H54 (cell line): ENCODE measurements around the gene CKB.

Source experiments
- DNase-seq: peaks from one replicate; pipeline ENCODE4 v3.0.0; 2011; ENCODE audit warnings: low spot score, mixed read lengths; ENCODE audit not compliant: insufficient read length
- FAIRE-seq: peaks from 3 replicates; lab custom pipeline; 2011; peaks lifted over from hg19 to GRCh38; lab: Jason Lieb, UNC
- POLR2A ChIP-seq: IDR thresholded peaks from 2 replicates; pipeline ENCODE4 v1.6.1; 2011; ENCODE audit warnings: low read depth, mild to moderate bottlenecking, low read length

CKB gene

GRCh38 chr14:103509864-103510723 lies 12.5 kb downstream of the CKB start:
- no peak for FAIRE-seq

GRCh38 chr14:103508521-103509329 lies 13.9 kb downstream of the CKB start:
- no peak for FAIRE-seq
- no peak for DNase-seq
- TF ChIP-seq POLR2A, result no peak

More at GRCh38 chr14:103509864-103510723, 12.5 kb downstream of the CKB start:
- no peak for DNase-seq
- no peak for TF ChIP-seq POLR2A

DNA sequence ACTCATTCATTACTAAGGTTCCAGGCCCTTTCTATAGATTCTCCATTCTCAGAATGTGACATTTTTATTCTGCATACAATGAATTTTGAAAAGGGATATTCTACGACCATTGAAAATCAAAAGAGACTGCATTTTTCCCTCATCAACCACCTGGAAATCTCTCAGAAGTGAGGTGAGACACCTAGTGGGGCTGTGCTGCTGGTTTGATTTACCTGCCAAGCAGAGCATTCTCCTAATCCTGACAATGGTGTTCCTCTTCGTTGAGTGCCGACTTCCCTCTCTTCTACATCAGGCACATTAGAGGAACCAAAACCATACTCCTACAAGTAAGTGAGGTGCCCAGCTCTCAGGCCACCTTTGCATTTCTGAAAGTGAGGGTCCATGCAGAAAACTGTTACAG lies 14.9 kb downstream of the CKB start:
- DNase-seq (no peak), FAIRE-seq (no peak)
- TF ChIP-seq POLR2A, result no peak

GRCh38 chr14:103504991-103505565 lies 17.6 kb downstream of the CKB start:
- no peak for FAIRE-seq
- DNase-seq, result no peak

DNA sequence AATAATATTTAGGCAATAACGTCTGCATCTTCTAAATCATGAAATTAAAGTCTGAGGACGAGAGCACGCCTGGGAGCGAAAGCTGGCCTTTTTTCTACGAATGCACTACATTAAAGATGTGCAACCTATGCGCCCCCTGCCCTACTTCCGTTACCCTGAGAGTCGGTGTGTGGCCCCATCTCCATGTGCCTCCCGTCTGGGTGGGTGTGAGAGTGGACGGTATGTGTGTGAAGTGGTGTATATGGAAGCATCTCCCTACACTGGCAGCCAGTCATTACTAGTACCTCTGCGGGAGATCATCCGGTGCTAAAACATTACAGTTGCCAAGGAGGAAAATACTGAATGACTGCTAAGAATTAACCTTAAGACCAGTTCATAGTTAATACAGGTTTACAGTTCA lies 19.3 kb downstream of the CKB start:
- DNase-seq, result no peak
- FAIRE-seq, result no peak
- no peak for TF ChIP-seq POLR2A

More at GRCh38 chr14:103504991-103505565, 17.6 kb downstream of the CKB start:
- no peak for TF ChIP-seq POLR2A

DNA sequence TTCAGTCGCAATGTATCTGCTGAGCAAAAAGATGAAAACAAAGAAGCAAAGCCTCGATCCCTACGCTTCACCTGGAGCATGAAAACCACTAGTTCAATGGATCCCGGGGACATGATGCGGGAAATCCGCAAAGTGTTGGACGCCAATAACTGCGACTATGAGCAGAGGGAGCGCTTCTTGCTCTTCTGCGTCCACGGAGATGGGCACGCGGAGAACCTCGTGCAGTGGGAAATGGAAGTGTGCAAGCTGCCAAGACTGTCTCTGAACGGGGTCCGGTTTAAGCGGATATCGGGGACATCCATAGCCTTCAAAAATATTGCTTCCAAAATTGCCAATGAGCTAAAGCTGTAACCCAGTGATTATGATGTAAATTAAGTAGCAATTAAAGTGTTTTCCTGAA lies 19.8 kb downstream of the CKB start:
- FAIRE-seq (no peak), DNase-seq (no peak)
- TF ChIP-seq POLR2A, result no peak

DNA sequence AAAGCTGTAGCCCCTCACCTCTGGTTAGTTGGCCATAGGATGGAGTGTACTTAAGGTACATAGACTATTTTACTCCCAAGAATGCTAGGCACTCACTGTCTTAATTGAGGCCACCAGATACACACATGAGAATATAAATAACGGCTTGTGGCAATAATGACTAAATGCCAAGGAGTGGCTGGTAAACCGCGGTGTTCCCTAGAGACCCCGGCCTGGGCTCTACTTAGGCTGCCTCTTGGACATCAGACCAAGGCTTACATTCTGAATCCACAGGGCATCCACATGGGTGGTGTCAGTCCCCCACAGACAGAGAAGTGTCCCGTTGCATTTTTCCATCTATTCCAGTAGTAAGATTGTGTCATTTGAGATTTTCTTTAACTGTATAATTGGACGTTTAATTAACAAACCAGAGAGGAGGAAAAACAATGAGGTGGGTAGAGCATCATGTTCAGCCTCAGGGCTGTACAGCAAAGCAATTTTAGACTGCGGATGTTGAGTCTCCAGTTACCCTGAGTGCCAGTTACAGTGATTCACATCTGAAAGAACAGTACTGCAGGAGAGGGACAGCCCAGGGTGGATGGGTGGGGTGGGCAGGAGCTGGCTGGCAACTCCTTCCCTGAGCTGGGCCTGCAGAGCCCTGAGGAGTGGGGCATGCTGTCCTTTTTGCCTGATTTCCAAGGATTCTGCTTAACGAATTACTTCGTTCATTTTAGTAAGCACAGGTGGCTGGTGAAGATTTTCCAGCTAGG lies 20.5 kb downstream of the CKB start:
- no peak for TF ChIP-seq POLR2A
- no peak for DNase-seq
- FAIRE-seq, result no peak

- FAIRE-seq, result no peak
- no peak for TF ChIP-seq POLR2A
- no peak for DNase-seq
These were observed 21.4 kb downstream of the CKB start for GRCh38 chr14:103501041-103501870.

GRCh38 chr14:103500148-103500990 lies 22.3 kb downstream of the CKB start:
- no peak for TF ChIP-seq POLR2A
- FAIRE-seq (peak; percentile 85), DNase-seq (peak; percentile 66)

GRCh38 chr14:103499709-103500108 lies 22.9 kb downstream of the CKB start:
- DNase-seq (no peak), FAIRE-seq (peak; percentile 70)
- no peak for TF ChIP-seq POLR2A

DNA sequence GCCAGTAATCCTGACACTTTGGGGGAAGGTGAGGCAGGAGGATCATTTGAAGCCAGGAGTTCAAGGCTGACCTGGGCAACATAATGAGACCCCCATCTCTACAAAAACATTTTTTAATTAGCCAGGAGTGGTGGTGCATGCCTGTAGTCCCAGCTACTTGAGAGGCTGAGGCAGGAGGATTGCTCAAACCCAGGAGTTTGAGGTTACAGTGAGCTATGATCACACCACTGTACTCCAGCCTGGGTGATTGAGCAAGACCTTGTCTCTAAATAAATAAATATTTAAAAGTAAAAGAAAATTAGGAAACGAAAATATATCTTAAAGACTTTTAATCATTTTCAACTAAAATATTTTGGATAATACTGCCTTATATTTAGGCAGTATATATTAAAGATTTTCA lies 25.9 kb downstream of the CKB start:
- FAIRE-seq (no peak), DNase-seq (no peak)
- TF ChIP-seq POLR2A, result no peak

DNA sequence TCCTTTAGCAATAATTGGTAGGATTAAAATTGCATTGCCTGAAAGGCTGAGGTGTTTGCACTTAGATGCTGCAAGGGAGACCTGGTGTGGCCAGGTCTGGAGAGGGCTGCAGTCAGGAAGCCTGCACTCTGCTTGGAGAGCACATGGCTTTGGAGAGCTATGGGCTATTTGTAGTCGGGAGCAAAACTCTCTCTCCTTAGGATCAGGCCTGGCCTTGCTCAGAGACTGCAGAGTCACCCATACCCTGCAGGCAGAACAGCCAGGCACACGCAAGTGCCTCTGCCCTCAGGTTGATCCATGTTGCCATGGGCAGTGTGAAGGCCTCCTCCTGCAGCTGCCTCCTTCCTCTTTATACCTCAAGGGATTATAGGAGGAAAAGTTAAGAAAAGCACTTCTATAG lies 26.8 kb downstream of the CKB start:
- FAIRE-seq (peak; percentile 50), DNase-seq (no peak)
- no peak for TF ChIP-seq POLR2A
